NK-92 treated with Interleukin-12 subunit alpha and Interleukin-12 subunit beta, amount 100 ng/mL, for 24 hours (cell line): Measurements from ENCODE around the gene IRF1.
A peak's percentile ranks its signal among the peaks of the same experiment; 100 is the strongest.

Experiments
- DNase-seq: peaks from one replicate; lab custom pipeline; 2025; lab: John Stamatoyannopoulos, UW

The IRF1 gene

DNA sequence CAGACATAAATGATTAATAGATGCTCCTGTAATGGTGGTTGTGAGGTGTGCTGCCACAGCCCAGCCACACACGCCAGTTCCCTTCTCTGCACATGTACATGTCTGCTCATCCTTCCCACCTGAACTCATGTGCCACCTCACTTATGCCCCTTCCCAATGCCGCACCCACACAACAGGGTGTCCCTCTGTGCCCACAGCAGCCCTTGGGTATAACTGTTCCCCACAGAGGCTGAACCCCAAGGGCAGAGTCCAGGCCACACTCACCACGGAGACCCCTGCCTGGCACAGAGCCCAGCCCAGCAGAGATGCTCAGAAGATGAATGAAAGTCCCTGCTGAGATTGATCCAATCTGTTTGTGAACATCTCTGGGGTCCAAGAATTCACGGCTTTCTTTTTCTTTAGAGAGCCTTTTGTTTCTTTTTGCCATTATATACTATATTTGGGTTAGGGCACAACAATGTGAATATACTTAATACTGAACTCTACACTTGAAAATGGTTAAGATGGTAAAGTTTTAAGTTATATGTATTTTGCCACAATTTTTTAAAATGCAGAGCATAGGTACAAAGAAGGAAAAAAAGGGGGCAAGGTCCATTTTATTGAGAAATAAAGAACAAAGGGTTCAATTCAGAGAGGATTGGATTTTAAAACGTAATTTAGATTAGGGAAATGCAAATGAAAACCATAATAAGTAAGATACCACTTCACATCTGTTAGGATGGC lies 29.6 kb downstream of the IRF1 start:
- DNase-seq = no peak

DNA sequence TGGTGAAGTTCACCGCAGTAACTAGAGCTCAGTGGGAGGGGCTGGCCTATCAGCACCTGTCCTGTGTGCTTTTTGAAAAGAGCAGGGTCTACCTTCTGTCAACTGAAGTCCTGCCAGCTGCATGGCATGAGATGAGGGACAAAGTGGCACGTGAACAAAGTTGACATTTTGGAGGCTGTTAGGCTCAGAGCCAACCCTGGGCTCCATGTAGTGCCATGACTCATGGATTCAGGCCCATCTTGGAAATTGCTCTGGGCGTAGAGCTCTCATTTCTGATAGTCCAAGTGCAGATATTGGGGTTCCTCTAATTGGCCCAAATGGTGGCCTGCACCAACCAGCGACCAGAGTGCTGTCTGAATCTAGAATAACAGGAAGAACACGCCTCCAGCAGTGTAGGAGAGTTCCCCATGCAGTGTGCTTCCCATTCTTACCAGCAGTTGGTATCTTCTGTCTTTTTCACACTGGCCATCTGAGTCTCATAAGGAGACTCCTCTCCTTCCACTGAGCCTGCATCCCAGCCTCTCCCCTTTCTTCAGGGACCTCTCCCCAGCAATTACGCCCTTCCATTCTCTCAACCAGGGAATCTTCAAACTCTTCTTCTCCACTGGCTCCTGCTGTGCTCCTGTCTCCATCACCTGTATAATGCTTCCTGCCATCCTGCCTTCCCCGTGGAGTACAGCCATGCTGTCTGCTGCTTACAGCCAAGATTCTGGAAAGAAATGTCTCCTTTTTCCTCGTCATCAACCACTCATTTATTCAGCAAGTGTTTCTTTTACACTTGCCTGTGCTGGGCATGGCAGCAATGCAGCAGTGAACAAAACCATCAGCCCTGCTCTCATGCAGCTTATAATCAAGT lies 30.4 kb downstream of the IRF1 start:
- DNase-seq = no peak

- peak; percentile 52 for DNase-seq
These were observed 31.3 kb downstream of the IRF1 start for GRCh38 chr5:132459031-132459982.

- no peak for DNase-seq
These were observed 31.9 kb downstream of the IRF1 start for GRCh38 chr5:132458651-132459030.

DNA sequence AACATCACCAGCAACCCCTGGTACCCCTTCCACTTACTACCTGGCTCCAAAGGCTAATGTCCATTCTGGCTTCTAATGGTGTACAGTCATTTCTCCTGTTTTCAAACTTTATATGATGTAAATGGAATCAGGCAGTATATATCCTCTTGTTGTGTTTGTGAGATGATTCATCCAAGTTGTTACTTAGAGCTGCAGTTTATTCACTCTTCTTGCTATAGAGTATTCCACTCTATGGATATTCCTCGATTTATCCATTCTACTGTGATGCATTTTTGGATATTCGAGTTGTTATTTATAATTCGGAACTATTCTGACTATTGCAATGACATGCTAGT lies 32.4 kb downstream of the IRF1 start:
- no peak for DNase-seq

DNA sequence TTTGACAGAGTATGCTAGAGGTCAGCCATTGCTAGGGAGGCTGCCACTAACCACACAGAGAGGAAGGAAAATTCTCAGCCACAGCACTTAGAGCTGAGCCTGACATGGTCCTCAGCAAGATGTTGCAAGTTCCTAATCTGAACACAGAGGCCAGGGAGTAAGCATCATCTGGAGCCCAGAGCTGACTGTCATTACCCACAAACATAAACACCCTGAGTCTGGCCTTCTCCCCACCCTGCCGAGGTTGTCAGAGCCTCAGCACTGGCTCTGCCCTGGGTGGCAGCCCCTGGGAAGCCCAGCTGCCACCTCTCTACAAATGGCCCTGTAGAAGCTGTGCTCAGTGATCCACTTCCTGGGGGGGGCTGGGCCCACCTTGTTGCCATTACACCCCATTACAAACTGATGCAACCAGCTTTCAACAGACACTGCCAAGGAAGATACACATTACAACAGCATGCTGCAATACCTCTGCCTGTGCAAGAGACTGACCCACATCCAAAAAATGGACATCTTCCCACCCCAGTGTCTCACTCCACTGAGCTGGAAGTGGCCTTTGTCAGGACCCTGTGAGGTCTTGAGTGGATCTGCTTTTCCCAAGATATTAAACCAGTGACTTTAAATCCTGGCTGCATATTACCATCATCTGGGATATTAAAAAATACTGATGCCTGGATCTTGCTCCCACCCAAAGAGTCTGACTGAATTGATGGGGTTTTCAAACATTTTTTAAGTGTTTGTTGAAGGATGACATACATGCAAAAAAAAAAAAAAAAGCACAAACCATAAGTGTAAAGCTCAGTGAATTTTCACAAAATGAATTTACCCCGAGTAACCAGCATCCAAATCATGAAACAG lies 33.0 kb downstream of the IRF1 start:
- peak; percentile 84 for DNase-seq

GRCh38 chr5:132456987-132457361 lies 33.6 kb downstream of the IRF1 start:
- DNase-seq = no peak

GRCh38 chr5:132456296-132456986 lies 34.1 kb downstream of the IRF1 start:
- DNase-seq = peak; percentile 78

DNA sequence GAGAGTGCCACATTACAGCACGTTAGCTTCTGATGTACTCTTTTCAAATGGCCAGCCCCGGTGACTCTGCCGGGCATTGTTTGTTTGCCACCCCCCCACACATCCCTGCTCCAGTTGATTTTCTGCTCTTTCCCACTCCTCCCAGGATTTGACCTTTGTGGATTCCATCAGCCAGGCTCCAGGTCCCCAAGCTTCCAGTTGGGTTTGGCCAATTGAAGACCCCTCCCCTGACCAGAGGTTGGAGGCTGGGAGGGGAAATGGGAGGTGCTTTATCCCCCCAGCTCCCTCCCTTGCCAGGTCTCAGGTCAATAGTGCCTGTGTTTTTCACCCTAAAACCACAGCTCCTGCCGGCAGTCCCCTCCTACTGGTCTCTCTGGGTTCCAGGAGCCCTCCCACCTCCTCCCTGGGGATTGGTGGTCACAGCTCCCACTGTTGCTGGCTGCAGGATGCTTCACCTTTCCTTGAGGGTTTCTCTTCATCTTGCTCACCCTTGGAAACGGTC lies 34.9 kb downstream of the IRF1 start:
- DNase-seq = no peak

- no peak for DNase-seq
These were observed 36.2 kb downstream of the IRF1 start for GRCh38 chr5:132454361-132454760.

- DNase-seq = no peak
These were observed 39.2 kb downstream of the IRF1 start for GRCh38 chr5:132451387-132451786.

DNA sequence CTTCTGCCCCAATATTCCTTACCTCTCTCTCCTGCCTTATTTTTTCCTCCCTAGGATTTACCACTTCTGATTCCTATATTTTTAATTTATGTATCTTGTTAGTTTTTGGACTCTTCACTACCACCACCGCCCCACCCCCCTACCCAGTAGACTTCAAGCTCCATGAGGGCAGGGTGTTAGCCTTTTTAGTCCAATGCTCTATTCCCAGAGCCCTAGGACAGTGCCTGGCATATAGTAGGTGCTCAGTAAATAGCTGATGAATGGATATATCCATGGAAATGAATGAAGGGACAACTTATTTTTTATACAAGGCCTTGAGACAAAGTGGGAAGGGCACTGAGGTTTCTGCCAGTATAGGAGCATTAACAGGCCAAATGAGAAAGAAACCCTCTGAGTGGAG lies 41.5 kb downstream of the IRF1 start:
- no peak for DNase-seq

DNA sequence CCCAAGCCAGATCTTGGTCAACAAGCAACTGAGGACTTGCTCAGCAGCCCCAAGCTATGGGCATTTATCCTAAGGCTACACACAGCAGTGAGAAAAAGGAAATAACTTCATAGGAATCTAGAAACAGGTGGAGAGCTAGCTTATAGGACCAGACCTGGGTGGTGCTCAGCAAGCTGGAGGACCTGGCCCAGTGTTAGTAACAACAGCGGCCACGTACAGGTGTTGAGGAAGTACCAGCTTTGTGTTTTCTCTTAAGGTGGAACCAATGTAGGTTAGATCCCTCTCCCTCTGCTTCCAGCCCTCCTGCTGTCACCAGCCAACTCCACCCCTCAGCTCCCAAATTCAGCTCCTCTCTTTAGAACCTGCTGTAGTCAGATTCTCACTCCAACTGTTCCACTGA lies 43.4 kb downstream of the IRF1 start:
- DNase-seq = no peak

DNA sequence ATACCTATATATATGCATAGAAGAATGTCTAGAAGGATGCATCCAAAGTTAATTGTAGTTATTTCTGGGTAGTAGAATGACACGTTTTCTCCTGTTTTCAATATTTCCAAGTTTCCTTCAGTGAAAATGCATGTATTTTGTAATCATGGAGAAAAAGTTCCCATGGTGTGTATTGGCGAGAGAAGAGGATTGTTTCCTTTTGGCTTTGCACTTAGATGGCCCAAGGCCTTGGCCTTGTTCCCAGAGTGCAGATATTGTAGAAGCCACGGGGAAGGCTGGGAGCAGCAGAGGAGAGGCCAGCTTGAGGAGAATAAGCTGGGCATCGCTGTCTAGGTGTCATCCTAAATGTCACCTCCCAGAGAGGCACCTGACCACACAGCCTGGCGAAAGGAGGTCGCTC lies 44.0 kb downstream of the IRF1 start:
- no peak for DNase-seq

- DNase-seq = no peak
These were observed 44.6 kb downstream of the IRF1 start for GRCh38 chr5:132445930-132446329.

- no peak for DNase-seq
These were observed 45.0 kb downstream of the IRF1 start for GRCh38 chr5:132445640-132445923.

GRCh38 chr5:132444841-132445639 lies 45.5 kb downstream of the IRF1 start:
- DNase-seq = no peak

DNA sequence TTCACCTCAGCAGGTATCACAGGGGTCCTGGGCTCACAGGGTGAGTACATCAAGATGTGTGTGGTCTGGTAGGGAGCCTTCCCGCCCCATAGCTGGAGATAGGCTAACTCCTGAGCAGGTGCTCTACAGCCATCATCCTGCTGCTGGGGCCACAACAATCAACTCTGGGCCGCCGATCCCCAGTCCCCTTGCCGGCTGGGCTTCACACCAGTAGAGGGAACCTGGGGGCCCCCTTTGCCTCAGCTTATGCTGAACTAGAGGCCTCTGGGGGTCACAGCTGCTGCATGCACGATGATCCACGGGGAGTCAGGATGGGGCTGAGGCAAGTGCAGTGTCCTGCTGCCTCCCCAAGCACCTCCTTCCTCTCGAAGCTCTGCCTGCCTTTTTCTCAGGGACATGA lies 46.5 kb downstream of the IRF1 start:
- DNase-seq = no peak

DNA sequence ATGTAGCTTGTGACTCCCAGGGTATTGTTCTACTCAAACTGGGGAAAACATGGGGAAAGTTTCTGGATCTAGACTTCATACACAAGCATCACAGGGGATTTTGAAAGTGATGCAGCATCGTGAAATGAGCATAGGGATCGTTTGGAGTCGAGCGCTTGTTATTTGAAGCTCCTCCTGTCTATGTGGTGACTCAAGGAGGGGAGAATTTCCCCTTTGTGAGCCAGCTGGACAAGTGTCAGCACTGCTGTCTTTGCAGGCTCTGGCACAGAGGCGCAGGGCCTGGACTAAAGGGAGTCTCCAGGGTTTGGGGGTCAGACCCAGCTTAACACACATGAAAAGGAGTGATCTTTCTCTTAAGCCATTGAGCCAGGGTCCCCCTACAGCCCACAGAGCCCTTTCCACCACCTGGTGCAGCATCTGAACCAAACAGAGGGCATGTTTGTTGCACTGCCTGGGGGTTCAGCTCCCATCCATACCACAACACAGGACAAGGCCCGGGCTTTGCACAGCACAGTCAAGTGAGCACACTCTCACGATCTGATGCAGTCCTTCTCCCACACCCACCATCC lies 51.0 kb downstream of the IRF1 start:
- no peak for DNase-seq

DNA sequence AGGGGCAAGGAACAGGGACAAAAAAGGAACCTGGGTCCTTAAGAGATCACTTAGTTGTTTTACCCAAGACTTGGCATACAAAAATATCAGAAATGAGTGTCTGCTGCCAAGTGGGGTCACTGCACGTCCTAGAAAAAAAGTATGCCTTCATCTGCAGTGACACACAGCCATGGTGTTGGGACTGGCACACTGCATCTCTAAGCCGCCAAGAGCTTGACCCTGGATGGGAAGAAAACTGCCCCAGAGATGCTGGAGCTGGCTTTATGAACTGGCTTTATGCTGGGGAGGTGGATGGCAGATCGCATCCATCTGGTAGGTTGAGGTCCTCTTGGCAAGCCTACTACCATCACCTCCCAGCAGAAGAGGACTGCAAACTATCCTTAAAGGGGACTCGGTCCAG lies 51.7 kb downstream of the IRF1 start:
- no peak for DNase-seq
